HCEC 1CT (cell line): ENCODE results near the gene FAM98C.
A peak's percentile ranks its signal among the peaks of the same experiment; 100 is the strongest.
"Not testable (repeated sequence)": the region's sequence is repeated elsewhere in the genome, so short reads cannot be mapped to it uniquely, and the experiment has no call there.

Experiments used
- DNase-seq: peaks from one replicate; pipeline ENCODE4 v3.0.0-alpha.2; 2017

Gene FAM98C

GRCh38 chr19:38402967-38403674, at the start of gene FAM98C:
TSS of gene FAM98C (plus strand) at chr19:38403093. CDS start at chr19:38403154, 61 bp downstream.
- peak; percentile 91 for DNase-seq

- DNase-seq: no peak
Observed at GRCh38 chr19:38355728-38356725, 46.9 kb upstream of the FAM98C start.

- no peak for DNase-seq
Observed at GRCh38 chr19:38358071-38358470, 44.8 kb upstream of the FAM98C start.

- DNase-seq: no peak
Observed at GRCh38 chr19:38359242-38360021, 43.5 kb upstream of the FAM98C start.

- DNase-seq: no peak
Observed at GRCh38 chr19:38360351-38360750, 42.5 kb upstream of the FAM98C start.

GRCh38 chr19:38360839-38361631, 41.9 kb upstream of the FAM98C start:
- DNase-seq: no peak

GRCh38 chr19:38361633-38362075, 41.2 kb upstream of the FAM98C start:
- peak; percentile 61 for DNase-seq

GRCh38 chr19:38362076-38362945, 40.6 kb upstream of the FAM98C start:
- DNase-seq: peak; percentile 60

- not testable (repeated sequence) for DNase-seq
Observed at GRCh38 chr19:38362946-38363688, 39.8 kb upstream of the FAM98C start.

- no peak for DNase-seq
Observed at GRCh38 chr19:38367041-38367440, 35.9 kb upstream of the FAM98C start.

GRCh38 chr19:38369584-38369983, 33.3 kb upstream of the FAM98C start:
- DNase-seq: no peak

GRCh38 chr19:38370299-38370698, 32.6 kb upstream of the FAM98C start:
- no peak for DNase-seq

- no peak for DNase-seq
Observed at GRCh38 chr19:38371081-38371480, 31.8 kb upstream of the FAM98C start.

GRCh38 chr19:38373907-38374331, 29.0 kb upstream of the FAM98C start:
- DNase-seq: peak; percentile 5

- DNase-seq: peak; percentile 99
Observed at GRCh38 chr19:38374332-38375097, 28.4 kb upstream of the FAM98C start, which contains the start of gene PSMD8. TSS of gene PSMD8 (plus strand) at chr19:38374571. CDS start at chr19:38374602, 31 bp downstream.

GRCh38 chr19:38375098-38375493, 27.8 kb upstream of the FAM98C start:
- no peak for DNase-seq

- peak; percentile 15 for DNase-seq
Observed at GRCh38 chr19:38375748-38376147, 27.1 kb upstream of the FAM98C start.

- DNase-seq: no peak
Observed at GRCh38 chr19:38376576-38376975, 26.3 kb upstream of the FAM98C start.

- no peak for DNase-seq
Observed at GRCh38 chr19:38377052-38377451, 25.8 kb upstream of the FAM98C start.
